NCI-H1930 (cell line): ENCODE results near the gene INPP4B.

ENCODE experiments used
- DNase-seq, 2 experiments: peaks; one replicate each; lab custom pipeline; 2025; lab: John Stamatoyannopoulos, UW

INPP4B gene

GRCh38 chr4:142345924-142346323 lies 500.2 kb downstream of the INPP4B start:
- DNase-seq = no peak

DNA sequence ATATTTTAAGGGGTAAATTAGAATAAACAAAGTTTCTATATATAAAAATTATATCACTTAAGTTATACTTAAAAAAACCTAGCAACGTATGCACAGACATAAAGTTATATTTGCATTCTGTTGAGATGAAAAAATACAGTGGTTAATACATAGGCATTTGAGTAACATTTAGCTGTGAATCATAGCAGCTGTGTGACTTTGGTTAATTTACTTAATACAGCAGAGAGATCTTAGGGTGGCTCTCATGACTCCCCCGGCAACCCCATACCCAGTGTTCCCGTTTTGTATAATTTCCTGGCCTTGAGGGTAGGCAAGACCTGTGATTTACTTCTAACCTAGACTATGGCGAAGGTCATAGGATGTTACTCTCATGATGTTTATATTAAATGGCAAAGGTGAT lies 504.8 kb downstream of the INPP4B start:
- DNase-seq = no peak

DNA sequence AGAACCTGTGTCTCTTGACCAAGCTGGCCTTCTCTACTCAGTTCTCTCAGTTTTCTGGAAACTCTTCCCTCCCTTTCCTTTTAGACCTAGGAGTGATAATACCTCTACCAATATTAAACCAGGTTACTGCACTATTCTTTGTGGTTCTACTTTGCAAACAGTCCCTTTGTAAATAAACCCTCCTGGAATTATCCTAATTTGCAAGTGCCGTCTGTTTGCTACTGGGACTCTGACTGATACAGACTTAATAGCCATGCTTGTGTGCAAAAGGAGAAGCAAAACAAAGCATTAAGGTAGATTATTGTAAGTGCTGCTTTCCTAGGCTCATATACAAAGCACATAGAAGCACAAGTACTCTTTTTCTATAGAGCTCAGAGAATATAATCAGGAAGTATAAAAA lies 507.0 kb downstream of the INPP4B start:
- DNase-seq = peak; percentile 73 to 75

DNA sequence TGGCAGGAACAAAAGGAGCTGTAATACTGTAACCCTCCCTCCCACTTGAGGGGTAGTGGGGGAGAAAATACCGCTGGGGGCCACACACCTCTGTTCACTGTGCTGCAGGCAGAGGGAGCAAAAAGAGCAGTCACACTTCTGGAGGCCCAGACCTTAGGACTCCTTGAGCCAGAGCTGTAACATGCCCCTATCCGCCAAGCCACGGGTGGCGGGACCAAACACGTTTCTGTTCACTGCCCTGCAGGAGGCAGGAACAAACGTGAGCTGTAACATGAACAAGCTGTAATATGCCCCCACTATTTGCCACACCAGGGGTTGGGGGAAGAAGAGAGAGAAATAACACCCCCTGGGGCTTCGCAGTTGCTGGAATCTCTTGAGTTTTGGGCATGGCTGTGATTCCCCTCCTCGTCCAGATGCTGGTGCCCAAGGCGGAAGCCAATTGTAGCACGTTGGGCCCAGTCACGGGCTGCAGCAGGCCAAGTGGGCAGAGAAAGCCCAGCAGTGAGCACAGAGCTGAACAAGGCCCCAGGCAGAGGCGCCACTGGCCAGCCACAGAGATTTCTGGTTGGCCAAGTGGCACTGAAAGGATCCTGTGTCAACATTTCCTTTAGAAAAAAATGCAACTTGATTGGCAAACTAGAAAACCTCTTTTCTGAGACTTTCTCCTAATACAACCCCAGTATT lies 509.7 kb downstream of the INPP4B start:
- DNase-seq = no peak

DNA sequence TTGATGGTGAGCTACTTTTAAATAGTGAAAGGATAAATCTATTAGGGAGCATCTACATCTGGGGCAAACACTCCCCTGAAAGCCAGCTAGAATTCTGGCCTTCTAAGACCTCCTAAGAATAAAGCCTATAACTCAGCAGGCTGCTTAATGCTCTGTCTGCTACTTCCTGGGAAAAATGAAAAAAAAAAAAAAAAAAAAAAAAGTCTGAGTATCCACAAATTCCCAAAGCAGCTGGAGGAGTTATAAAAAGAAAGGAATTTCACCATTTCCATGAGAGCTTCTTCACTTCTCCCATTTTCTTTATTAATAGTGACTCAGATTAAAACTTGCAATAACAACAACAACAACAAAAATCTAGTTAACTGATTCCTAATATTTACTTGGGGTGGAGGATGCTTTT lies 511.2 kb downstream of the INPP4B start:
- no peak for DNase-seq

DNA sequence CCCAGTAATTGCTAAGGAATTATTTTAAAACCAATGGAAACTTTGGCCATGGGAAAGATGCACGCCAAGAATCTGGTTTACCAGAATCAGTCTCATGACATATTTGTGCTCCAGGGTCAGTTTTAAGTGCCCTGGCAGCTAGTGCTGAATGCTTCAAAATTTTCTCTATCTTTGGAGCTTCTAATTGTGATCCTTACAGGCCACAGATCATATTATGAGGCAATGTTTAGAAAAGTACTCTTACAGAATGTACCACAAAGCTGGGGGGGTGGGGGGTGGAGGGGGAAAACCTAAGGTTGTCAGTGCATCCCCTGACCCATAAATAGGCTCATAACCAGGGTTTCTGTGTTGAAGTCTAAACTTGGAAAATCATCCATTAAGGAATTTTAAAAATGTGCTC lies 514.5 kb downstream of the INPP4B start:
- no peak for DNase-seq

DNA sequence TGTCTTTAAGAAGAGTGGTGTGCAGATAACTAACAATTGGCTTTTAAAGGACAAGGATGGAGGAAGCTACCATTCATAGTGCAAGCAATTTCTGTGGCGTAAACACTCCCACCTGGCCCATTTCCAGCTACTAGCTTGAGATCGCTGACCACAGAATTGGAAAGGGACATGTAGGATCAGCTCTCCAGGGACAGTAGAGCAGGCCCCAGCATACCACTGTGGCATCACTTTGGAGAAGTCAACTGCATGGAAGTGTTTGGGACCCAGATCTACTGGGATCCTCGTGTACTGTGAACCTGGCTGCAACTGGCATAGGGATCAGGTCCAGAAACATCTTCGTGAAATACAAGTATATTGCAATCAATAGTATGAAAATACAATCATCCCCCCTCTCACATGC lies 515.0 kb downstream of the INPP4B start:
- DNase-seq = peak in 1 of 2 experiments; percentile 3

DNA sequence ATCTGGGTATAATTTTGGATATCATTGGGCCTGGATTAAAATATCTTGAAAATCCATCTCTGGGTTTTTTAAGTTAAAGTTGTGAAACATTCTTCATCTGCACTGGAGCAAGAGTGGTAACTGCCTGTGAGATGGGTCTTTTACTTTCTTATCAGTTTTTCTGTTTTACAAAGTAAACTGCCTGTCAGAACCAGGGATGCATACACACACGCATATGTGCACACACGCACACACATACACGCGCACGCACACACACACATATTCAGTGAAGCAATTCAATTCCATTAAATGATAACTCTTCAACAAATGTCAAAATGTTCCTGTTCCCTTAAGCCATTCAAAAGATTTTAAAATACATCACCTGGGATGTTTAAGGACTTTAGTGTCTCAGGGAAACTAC lies 515.8 kb downstream of the INPP4B start:
- no peak for DNase-seq

DNA sequence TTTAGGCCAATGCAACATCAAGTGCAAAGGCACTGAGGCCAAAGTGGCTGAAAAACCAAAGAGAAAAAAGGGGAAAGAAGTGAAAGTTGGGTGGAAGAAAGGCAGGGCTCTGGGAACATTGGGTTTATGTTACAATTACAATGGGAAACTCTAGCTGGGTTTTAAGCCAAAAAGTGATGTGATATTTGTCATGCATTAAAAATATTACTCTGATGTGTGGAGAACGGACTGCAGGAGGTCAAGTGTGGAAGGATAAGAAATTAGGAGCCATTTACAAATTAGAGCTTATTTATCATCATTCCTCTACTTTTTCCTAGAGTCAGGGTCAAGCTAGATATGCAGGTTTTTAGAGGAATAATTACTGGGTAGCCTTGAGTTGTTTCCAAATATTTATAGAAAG lies 516.8 kb downstream of the INPP4B start:
- no peak for DNase-seq

DNA sequence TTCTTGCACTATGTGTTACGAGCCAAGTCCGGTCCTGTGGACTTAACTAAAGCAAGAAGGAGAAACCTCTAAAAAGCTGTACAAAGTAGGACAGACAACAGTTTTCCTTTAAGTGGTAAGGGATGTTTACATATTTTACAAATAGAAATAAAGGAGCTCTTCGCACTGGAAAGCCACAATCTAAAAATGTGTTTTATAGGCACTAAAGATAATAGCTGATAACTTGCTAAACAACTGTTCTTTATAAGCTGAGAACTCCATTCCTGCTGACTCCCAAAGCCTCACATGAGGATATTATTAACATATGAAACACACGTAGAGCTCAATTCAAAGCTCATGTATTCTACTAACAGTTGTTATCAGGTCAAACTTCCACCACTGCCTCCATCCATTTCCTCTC lies 519.9 kb downstream of the INPP4B start:
- DNase-seq = no peak

DNA sequence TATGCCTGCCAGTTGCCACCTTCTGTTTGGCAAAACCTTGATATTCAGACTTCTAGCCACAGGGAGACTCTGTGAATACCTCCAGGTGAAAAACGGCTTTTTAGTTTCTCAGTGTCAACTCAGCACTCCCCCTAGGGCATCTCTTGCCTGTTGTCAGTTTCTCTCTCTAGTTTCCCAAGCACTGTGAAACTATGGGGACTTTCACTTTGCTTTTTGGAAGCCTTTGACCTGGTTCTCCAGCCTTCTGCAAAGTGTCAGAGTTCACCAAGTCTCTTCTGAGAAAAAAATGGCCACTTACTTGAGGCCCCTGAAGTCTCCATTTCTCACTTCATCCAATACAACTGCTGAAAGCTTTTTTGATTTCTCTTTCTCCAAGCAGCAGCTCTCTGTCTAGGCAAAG lies 521.5 kb downstream of the INPP4B start:
- DNase-seq = no peak

DNA sequence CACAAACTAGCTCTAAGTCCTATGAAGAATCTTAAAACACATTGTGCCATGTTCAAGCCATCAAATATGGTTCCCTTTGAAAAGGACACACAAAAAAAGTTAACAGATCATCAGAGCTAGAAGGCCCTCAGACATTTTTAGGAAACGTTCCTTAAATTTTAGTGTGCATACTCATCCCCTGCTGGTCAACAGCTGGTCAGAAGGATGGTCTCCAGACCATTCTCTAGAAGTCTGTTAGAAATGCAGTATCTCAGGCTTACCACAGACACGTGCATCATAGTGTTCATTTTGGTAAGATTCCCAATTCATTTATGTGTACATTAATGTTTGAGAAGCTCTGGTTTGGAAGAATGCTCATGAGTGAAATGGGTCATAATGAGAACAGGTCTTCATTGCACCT lies 523.1 kb downstream of the INPP4B start:
- DNase-seq = no peak

DNA sequence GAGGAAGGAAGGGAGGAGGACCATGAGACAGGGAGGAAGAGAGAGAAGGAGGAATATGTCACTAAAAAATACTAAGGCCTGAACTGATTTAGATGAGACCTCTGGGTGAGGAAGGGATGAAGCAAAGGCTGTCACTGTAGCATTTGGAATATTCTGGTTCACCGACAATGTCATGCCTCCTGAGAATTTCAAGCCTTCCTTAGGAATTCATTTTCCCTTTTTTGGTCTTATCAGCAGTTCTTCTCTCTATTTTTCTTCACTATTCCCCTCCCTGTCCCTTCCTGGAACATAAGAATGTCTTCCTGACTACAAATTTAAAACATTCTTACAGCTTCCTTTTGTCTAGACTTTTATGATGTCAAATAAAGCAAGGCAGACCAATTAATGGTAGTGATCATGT lies 527.8 kb downstream of the INPP4B start:
- no peak for DNase-seq

DNA sequence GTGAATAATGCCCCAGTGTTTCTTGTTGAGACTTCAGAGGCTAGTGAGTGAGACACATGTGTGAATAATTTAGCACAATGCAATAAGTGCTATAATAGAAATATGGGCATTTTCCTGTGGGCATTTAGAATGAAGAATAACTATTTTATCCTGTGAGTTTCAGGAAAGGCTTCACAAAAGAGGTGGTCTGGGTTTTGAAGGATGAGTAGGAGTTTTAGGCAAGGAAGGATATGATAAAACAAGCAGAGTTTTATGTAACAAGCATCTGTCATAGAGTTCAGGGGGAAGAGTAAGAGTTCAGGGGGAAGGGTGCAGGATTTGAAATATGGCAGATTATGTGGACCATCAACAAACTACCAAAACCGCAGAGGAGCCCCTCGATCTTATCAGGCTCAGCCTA lies 529.2 kb downstream of the INPP4B start:
- DNase-seq = no peak

DNA sequence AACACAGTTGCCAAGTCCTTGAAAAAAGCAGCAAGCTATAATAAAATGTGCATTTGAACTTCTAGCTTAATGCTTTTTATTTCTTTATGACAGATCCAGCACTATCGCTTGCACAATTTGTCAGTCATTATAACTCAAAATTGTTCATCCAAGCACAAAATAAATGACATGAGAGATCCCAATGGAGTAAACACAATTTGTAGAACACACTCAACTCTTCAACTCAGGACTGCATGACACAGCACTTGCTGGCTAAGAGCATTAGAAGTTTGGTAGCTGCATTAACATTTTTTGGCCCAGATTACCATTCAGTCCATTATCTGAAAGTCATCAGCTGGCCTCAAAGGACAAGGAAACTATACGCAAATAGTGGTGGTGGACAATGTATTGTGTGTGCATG lies 530.1 kb downstream of the INPP4B start:
- DNase-seq = no peak

DNA sequence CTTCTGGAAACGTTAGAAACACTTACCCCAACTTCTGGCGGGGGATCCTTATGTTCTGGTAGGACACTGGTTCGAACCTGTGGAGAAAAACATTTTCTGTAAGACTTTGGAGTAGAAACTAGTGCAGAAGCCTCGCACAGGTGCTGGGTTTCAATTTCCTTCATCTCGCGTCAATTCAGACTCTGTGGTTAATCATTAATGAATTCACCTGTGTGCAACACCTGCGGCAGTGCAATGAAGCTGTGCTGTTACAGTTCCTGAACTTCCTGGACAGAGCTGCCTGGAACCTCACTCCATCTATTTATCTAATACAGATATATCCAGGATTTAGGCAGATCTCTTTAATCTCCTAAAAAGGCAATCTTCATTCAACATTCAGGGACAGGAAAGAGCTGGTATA lies 531.4 kb downstream of the INPP4B start:
- DNase-seq = no peak

DNA sequence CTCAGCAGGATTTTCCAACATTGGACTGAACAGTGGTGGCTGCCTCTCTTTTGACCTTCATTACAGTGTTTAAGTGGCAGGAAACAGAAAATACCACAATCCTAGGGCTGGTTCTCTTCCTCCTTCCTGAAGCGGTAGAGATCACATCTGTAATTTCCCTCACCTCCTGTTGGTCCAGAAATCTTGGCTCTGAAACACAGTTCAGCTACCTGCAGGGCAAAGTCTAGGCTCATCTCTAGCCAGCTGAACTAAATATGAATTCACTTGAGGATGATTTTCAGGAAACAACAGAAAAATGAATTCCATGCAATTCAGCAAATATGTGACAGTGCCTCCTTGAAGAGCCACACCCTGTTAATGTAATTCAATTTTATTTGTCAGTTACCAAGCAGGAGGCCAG lies 531.9 kb downstream of the INPP4B start:
- DNase-seq = no peak

DNA sequence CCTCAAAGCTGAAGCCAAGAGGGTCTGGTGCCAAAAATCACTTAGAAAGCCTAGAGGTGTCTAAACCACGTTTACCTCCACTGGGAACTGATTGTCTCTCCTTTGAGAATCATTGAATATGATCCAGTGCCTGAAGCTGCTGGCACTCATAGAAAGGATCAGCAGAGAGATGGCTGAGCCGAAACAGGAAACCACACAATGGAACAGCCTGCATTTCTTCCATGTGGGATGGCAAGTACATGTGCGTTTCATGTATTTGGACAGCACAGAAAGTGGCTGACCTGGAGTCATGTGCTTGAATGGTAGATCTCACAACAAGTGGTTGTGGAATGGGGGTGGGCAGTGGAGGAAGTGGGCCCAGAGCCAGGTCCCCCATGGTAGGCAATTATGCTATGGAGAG lies 533.7 kb downstream of the INPP4B start:
- DNase-seq = no peak

DNA sequence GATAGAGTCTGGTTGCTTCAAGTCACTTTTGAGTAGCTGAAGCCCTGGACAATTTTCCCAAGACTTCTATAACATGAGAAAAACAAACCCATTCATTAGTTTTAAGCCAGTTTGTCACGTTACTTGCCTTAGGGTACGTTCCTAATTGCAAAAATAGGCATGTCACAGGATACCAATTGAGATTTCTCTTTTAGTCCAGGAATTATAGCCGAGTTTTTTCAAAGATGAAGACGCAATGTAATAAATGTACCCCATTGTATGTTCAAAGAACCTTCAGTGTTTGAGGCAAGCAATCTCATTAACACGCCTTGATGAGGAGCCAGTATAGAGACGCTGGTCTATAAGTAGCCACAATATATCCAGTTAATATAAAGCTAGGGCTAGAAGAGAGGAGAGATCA lies 534.2 kb downstream of the INPP4B start:
- DNase-seq = no peak

- DNase-seq = no peak
Observed at GRCh38 chr4:142309772-142310171, 536.3 kb downstream of the INPP4B start.

DNA sequence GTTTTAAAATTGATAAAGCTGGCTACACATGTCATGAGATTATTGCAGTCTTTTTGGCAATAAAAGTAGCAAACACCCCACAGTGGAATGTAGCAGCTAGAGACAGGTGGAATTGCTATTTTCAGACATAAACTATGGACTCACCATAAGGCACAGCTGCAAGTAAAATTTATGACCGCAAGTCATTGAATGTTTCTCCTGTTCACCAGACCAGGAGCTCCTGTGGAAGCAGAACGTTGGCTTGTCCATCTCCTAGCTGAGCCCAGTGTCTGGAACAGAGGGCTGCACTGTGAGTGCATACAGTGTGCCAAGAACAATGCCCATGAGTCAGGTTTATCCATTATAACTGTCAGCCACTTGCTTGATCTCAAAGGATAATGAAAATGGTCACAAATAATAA lies 538.2 kb downstream of the INPP4B start:
- DNase-seq = no peak

- no peak for DNase-seq
Observed at GRCh38 chr4:142297313-142297712, 548.8 kb downstream of the INPP4B start.

DNA sequence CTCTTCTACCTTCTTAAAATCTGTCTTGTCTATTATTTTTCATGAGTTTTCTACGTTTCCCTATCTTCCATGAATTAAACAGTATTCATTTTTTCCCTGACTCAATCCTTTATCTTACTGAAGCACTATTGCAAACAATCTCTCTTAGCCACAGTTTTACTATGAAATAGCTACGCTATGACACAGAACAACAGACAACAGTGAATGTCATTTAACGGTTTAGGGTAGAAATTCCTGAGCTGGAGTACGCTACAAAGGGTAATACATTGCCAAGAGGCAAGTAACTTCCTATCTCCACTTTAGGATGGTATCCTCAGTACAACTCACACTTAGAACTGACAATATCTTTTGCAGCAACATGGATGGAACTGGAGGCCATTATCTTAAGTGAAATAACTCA lies 552.6 kb downstream of the INPP4B start:
- DNase-seq = no peak

DNA sequence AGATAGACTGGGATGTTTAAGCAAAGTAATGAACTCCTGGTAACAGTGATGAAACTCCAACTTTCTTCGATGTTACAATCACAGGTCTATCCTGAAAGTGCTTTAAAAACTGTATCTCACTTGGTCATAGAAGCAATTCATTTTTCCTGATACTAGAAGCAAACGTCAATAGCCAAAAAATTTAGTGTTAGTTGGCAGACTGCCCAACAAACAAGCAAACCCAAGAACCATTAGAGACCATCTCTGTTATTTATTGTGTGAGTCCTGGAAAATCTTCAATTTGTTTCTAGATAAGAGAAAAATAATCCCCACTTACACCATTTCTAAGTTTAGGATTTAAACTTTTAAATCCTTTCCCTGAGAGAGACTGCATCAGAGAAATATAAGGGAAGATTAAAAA lies 553.9 kb downstream of the INPP4B start:
- DNase-seq = no peak
